IMR-90 (cell line): ENCODE measurements around the gene IRF4.

Experiments
- BHLHE40 ChIP-seq: fragments of 150-350 bp; IDR thresholded peaks from 2 replicates; pipeline ENCODE4 v1.6.1; 2016; ENCODE audit warnings: mild to moderate bottlenecking, low read depth, low read length
- ELK1 ChIP-seq: fragments of 150-350 bp; IDR thresholded peaks from 2 replicates; pipeline ENCODE4 v1.6.1; 2016; ENCODE audit warnings: low read depth, mild to moderate bottlenecking, low read length, moderate library complexity, borderline replicate concordance
- MAFK ChIP-seq: IDR thresholded peaks from 2 replicates; pipeline ENCODE4 v1.6.1; 2012; ENCODE audit warnings: low read depth, low read length, improper control_type of control experiment
- MAZ ChIP-seq: IDR thresholded peaks from 2 replicates; pipeline ENCODE4 v1.6.1; 2012; ENCODE audit warnings: low read depth, mild to moderate bottlenecking, low read length, improper control_type of control experiment, moderate library complexity, borderline replicate concordance
- NFE2L2 ChIP-seq: fragments of 150-350 bp; IDR thresholded peaks from 2 replicates; pipeline ENCODE4 v1.6.1; 2016; ENCODE audit warnings: low read depth, mild to moderate bottlenecking, low read length
- POLR2A ChIP-seq: IDR thresholded peaks from 2 replicates; pipeline ENCODE4 v1.6.1; 2012; ENCODE audit warnings: mild to moderate bottlenecking, low read depth, low read length
- RAD21 ChIP-seq: IDR thresholded peaks from 2 replicates; pipeline ENCODE4 v1.6.1; 2012; ENCODE audit warnings: low read length, improper control_type of control experiment
- RCOR1 ChIP-seq: IDR thresholded peaks from 2 replicates; pipeline ENCODE4 v1.6.1; 2012; ENCODE audit warnings: mild to moderate bottlenecking, low read length, improper control_type of control experiment; ENCODE audit not compliant: insufficient replicate concordance
- RFX5 ChIP-seq: IDR thresholded peaks from 2 replicates; pipeline ENCODE4 v1.8.0; 2012; ENCODE audit warnings: low read depth, mild to moderate bottlenecking, low read length, moderate library complexity
- SMC3 ChIP-seq: fragments of 150-350 bp; IDR thresholded peaks from 2 replicates; pipeline ENCODE4 v1.6.1; 2016; ENCODE audit warnings: low read depth, mild to moderate bottlenecking, antibody characterized with exemption, low read length, moderate library complexity
- USF2 ChIP-seq: fragments of 150-350 bp; IDR thresholded peaks from 2 replicates; pipeline ENCODE4 v1.6.1; 2017; ENCODE audit warnings: mild to moderate bottlenecking, antibody characterized with exemption, low read length, low read depth
- TF ChIP-seq, protein P1 (sequence below): conservative IDR thresholded peaks from 2 replicates; pipeline ENCODE4 v1.5.1; 2012; ENCODE audit warnings: mild to moderate bottlenecking, low read depth, low read length, improper control_type of control experiment

DNA sequence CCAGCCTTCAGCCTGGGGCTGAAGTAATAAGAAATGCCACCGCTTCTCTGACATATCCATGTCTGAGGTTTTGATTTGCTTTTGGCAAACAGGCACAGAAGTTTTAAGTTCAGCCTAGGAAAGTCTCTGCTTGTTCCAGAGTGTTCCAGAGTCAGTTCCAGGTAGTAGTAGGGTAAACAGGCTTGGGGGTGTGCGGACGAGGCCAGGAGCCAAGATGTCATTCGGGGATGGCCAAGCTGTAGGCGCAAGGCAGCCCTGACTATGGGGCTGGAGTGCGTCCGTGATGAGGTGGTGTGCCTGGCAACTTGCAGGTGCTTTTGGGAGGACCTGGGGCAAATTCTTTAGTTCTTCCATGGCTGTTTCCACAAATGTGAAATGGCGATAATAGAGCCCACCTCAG, 60.3 kb downstream of the IRF4 start:
- no peak for TF ChIP-seq RAD21
- TF ChIP-seq MAFK, result no peak
- TF ChIP-seq, protein P1, sequence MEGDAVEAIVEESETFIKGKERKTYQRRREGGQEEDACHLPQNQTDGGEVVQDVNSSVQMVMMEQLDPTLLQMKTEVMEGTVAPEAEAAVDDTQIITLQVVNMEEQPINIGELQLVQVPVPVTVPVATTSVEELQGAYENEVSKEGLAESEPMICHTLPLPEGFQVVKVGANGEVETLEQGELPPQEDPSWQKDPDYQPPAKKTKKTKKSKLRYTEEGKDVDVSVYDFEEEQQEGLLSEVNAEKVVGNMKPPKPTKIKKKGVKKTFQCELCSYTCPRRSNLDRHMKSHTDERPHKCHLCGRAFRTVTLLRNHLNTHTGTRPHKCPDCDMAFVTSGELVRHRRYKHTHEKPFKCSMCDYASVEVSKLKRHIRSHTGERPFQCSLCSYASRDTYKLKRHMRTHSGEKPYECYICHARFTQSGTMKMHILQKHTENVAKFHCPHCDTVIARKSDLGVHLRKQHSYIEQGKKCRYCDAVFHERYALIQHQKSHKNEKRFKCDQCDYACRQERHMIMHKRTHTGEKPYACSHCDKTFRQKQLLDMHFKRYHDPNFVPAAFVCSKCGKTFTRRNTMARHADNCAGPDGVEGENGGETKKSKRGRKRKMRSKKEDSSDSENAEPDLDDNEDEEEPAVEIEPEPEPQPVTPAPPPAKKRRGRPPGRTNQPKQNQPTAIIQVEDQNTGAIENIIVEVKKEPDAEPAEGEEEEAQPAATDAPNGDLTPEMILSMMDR, result no peak
- no peak for TF ChIP-seq POLR2A
- TF ChIP-seq USF2, result no peak
- no peak for TF ChIP-seq BHLHE40
- TF ChIP-seq SMC3, result no peak
- TF ChIP-seq RCOR1, result no peak
- no peak for TF ChIP-seq RFX5
- TF ChIP-seq NFE2L2, result no peak
- no peak for TF ChIP-seq MAZ
- no peak for TF ChIP-seq ELK1
